HS-27A (cell line): Measurements from ENCODE around the gene ZBTB16.

Experiments
- DNase-seq: peaks from one replicate; pipeline ENCODE4 v3.0.0-alpha.2; 2012; ENCODE audit warnings: low read depth, missing footprints

The ZBTB16 gene

DNA sequence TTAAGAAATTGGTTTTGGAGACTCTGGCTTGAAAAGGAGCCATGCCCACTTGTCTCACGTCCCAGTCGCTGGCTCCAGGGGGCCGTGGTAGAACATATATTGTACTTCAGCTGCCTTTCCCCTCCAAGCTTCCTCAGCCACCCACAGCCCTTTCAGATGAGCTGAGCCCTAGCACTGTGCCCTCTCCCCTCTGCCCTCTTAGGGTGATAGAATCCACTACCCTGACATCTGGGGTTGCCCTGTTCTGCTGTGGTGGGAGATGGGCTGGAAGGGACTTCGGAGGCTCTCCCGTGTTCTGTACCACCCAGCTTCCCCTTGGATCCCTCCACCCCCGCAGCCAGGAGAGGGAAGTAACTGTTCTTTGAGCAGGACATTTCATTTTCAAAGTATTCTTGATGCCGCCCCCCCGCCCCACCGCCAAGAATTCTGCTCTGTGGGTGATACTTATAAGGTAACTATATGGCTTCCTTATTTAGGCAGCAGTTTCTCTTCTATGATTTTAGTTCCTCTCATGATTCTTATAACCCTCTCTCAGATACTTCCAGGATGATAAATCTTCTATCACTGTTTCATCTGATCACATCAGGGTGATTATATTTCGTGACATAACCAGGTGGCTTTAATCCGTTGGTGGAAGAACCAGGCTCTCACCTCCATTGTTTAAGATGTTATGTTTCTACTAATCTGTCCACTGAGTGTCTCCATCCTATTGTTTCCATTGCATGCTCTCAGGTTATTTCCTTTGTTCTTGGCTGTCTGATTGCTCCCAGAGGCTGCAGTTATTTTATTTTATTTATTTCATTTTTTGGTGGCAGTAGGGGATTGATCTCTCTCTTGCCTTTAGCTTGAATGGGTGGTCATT is 24.1 kb downstream of the ZBTB16 start:
- DNase-seq = no peak

DNA sequence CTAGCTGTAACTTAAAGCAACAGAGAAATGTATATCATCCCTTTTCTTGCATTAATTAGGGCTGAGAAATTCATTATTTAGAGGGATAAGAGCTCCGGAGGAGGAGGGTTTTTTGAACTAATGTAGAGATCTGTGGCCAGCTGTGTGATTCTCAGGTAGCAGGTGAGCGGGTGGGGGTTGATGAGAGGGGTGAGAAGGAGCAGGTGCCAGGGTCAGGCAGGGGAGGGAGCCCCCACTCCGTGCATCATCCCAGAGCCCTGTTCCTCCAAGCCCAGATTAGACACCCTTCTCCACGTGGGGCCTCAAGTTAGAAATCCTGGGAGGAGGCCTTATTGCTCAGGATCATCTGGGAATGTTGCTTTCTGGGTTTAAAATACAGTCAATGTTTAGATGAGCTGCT is 24.9 kb downstream of the ZBTB16 start:
- DNase-seq = no peak

DNA sequence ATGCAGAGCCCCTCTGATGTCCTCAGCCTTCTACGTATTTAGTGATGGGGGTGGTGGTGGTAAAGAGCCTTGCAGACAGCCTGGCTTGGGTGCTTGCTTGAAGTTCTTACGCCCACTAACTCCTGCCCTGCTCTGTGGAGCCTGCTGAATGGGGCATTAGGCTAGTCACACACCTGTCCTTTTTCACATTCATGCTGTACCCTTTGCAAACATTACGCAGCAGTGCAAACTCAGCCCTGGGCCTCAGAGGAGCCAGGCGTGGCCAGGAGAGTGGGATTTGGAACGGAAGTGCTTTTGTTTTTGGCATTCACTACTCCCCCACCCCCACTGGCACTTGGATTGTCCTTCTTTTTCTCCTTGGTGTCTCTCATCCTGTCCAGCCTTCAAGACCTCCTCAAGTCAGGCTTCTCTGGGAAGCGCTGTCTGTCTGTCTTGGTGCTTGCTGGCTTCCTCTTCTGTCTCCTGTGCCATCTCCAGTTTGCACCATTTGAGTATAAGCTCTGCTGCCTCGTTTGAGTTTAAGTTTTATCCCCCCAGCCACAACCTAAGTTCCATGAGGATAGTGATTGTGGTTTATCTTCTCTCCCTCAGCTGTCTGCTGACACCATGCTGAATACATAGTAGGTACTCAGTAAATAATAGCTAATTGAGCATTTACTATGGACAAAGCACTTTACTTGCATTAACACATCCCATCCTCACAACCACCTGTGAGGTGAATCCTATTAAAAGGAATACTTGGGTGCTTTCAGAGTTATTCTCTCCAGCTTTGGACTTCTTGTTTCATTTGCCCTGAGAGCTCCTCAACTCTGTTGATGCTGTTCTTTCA is 26.7 kb downstream of the ZBTB16 start:
- DNase-seq = no peak

DNA sequence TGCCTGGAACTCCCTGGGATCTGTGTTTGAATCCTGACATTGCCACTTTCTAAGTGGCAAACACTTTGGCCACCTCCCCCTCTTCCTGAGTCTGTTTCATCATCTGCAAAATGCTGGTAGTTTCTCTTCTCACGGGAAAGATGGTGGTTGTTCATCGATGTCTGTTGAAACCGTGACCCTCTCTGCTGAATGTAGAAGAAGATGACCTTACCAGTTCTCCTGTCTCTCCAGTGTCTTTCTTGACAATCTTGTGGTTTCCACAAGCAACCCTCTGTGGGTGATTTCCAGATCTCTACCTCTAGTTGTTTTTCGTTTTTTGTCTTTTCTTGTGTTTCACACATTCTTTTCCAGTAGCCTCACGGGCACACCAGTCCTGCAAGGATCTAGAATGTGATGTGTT is 27.5 kb downstream of the ZBTB16 start:
- DNase-seq = no peak

DNA sequence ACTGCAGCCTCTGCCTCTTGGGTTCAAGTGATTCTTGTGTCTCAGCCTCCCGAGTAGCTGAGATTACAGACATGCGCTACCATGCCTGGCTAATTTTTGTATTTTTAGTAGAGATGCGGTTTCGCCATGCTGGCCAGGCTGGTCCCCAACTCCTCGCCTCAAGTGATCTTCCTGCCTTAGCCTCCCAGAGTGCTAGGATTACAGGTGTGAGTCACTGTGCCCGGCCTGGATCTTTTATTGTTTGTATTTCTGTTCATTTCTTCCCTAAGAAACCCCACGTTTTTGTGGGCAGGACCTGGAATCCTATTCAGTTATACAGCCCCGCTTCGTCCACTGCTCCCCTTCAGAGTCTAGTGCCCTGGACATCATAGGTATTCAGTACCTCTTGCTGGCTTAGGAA is 28.7 kb downstream of the ZBTB16 start:
- no peak for DNase-seq

DNA sequence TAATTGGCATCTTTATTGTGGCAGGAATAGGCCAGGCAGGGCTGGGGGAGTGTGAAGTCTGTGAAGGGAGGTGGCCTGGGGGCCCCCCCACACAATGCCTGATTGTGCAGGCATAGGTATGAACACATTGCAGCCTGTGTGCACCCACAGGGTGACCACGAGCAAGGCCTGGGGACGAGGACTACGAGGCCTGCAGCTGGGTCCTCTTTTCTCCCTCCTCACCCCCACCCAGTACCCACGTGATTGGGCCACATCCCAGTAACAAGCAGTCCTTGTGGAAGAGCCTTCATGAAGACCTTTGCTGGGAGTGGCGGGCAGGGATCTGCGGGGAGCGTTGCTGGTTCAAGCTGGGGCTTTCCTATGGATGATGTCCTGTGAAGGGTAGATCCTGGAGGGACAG is 29.3 kb downstream of the ZBTB16 start:
- no peak for DNase-seq

DNA sequence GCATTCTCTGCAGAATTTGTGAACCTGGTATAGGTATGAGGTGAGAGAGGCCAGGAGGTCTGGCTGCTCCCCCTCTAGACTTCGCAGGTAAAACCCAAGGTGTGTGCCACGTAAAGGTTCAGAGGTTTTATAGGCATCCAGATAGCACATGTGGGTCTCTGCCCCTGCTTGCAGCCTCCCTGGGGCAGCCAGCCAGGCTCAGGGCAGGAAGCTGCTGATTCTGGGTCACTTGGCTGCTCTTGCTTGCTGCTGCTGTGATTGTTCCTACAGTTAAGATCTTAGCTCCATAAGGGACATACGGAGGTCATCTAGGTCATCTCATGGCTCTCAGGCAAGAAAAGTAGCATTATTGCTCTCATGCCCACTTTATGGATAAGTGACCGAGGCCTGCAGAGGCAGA is 30.2 kb downstream of the ZBTB16 start:
- no peak for DNase-seq

DNA sequence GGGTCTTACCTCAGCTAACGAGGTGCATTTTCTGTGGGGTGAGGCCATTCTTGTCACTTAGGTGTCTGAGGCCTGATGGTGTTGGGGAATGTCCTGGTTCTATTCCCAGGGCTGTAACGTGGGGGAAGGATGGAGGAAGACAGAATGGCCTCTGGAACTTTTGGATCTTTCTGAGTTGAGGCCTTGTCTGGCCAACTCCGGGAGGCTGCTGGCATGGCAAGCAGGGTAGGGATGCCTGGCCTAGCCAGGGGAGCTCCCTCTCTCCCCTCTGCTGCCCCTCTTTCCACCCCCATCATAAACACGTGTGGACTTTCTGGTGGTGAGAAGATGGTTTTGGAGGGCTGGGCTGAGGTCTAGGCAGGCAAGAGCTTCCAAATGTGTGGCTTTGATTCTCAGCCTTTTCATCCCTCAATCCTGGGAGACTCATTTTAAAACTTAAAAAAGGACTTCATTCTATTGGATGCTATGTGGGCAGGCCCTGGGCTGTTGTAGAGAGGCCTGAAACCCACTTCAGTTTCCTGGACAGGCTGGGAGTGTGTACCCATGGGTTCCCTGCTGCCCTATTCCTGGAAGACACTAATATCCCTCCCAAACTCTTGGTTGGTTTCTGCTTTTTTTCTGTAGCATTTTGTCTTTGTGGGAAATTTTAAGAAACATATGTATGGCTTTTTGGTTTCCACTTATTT is 30.9 kb downstream of the ZBTB16 start:
- DNase-seq = no peak

DNA sequence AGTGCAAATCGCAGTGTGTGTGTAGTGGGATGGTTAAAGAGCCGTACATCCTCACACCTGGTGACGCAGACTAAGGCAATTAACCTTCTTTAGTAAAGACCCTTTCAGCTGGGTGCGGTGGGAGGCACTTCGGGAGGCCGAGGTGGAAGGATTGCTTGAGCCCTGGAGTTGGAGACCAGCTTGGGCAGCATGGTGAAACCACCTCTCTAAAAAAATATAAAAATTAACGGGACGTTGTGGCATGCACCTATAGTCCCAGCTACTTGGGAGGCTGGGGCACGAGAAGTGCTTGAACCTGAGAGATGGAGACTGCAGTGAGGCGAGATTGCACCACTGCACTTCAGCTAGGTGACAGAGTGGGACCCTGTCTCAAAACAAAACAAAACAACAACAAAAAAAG is 31.5 kb downstream of the ZBTB16 start:
- DNase-seq = no peak

DNA sequence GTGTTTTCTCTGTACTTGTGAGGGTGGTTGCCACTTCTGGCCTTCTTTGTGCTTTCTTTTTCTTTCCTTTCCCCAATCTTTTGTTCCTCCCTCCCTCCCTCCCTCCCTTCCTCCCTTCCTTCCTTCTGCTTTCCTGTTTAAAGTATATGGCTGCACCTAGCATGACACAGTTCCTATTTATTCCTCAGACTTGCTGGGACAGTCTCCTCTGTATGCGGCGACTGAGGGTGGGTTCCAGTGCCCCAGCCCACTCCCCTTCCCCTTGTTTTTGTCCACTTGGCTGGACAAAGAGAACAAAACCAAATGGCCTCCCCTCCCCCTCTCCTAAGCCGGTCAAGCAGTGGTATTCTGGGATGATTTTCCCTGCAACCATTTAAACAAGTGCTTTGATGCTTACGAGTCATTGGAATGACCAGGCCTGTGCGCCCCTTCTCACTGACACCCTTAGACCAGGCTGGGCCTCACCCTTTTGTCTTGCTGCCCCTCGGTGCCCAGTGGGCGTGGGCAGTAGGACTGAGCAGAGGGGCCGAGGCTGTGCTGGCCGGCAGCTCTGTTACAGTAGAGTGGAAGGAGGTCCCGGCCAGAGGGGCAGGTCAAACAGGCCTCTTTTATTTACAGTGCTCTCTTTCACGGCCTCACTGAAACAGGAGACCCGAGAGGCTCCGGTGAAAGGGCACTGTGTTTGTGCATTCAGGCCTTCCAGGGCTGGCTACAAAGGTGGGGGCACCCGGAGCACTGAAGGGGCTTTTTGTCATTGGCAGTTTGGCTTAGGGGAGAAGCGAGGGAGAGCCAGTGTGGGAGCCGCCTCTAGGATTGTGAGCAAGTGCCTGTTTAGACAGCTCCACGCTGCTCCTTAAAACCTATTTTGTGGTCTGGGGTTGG is 32.2 kb downstream of the ZBTB16 start:
- DNase-seq = no peak

DNA sequence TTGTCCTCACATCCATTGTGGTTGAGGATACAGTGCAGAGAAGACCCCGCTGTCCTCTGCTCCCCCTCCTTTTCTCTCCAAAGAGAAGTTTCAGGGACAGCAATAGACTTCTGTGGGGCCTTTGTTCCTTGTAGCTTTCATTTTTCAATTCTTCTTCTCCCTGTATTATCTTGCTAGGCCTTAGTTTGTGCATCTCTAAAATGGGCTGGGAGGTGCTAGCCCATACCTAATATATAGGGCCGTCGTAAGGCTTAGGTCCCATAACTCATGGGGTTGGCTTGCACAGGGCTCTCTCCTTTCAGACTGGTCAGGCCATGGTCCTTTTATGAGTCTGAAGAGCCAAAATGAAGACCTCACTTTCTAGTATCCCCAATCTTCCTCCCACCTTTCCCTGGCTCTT is 33.0 kb downstream of the ZBTB16 start:
- DNase-seq = no peak

DNA sequence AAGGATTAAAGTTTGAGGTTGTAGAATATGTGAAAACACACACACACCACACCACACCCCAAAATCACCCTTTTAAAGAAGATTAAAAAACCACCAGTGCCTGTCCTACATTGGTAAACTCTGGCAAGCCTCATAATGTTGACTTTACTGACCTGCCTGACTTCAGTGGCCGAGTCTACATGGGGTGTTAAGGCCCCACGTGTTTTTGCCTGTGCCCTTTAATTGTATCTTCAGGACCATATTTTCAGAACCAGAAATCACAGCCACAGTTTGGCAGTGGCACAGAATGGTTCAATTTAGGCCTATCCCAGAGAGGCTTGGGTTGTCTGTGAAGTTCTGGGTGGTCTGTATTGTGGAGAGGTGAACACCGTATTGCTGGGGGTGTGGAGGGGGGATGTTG is 33.4 kb downstream of the ZBTB16 start:
- no peak for DNase-seq

DNA sequence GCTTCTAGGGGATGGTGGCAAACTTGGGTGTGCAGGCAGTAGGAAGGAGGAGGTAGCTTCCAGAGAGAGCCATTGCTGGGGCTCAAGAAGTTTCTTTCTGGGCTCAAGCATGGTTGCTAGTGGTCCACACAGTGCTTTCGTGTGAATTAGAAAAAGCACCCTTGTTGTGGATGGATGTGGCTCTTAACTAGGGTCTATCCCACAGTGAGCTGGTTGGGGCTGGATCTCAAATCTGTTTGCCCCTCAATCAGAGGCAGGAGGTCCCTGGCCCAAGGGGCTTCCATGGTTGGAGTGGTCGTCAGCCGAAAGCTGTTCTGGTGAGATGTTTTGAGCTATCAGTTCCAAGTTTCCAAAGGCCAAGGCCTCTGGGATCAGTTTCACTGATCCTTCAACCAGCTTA is 35.0 kb downstream of the ZBTB16 start:
- DNase-seq = no peak

DNA sequence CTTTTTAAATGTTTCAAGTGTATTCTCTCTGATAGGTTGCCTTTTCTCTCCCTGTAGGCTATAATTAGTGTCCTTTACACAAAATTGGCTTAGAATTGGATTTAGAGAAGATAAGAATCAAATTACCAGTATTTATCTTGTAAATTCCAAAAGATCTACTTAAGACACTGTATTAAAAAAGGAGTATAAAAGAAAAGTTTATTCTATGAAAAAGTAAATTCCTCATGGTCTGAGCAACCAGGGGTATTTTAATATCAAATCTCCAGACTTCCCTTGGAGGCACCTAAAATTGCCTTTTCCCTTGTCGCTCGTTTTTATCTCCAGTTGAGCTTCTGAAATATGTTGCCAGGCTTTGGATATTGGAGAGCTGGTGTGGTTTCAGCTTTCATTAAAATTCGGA is 36.4 kb downstream of the ZBTB16 start:
- no peak for DNase-seq

DNA sequence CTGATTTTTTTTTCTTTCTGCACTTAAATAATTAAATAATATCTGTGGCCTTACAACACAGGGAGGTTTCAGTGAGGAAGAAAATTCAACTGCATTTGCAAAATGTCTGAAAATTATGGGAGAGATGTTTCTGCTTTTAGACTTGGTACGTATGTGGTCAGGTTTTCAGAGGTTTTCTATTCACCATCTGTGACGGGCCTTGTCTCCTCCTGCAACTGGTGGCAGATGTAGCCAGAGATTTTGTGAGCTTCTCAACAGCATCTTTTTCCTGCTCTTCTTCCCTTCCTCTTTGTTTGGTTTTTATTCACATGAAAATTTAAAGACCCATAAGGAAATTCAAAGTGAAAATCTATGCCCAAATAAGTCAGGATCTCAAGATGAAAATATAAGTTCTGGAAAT is 38.3 kb downstream of the ZBTB16 start:
- no peak for DNase-seq

DNA sequence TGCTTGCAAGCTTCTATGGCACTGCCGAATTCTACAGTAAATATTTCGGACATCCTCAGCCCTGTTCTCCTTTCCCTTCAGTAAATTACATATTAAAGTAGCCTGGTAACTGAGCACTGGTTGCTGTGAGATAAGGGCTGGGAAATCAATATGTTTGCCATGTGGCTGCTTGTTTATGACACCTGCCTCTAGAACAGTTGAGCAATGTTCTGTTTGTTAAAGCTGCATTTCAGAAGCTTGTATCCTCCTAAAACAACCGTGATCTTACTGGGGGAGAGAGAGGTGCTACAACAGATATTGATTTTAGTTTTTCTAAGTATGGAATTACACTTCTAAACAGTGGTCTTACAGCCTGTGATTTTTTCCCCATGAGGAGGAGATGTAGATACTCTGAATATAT is 39.4 kb downstream of the ZBTB16 start:
- DNase-seq = no peak

DNA sequence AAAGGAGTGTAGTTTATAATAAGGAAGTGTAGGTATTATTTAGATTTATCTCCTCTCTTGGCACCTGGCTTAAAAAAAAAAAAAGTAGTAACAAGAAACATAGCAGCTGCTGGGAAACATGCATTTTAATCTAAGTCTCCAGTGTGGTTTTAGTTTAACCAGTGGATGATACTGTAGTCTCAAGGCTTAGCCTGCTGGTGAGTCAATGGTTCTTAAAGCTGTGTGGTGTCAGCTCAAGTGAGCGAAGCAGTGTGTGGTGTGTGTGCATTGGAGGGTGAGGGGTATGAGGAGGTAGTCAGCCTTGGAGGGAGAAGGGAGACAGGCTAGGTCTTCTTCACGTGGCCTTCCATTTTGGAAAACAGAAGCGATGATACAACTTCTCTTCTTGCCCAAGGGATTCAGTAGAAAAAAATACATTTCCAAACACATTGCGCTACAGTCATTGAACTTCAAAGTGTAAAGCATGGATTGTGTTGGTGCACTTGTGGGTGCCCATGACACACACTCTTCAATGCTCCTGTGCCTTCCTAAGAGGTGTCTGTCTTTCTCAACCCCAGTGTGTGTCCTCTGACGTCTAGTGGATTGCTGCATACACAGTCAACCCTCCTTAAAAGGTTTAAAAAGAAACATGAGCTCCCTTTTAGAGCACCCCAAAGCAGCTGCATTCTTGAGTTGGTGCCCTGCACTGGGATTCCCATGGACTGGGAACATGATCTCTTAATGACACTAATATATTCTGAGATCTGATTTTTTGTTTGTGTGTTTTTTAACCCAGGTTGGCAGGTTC is 40.1 kb downstream of the ZBTB16 start:
- DNase-seq = no peak

DNA sequence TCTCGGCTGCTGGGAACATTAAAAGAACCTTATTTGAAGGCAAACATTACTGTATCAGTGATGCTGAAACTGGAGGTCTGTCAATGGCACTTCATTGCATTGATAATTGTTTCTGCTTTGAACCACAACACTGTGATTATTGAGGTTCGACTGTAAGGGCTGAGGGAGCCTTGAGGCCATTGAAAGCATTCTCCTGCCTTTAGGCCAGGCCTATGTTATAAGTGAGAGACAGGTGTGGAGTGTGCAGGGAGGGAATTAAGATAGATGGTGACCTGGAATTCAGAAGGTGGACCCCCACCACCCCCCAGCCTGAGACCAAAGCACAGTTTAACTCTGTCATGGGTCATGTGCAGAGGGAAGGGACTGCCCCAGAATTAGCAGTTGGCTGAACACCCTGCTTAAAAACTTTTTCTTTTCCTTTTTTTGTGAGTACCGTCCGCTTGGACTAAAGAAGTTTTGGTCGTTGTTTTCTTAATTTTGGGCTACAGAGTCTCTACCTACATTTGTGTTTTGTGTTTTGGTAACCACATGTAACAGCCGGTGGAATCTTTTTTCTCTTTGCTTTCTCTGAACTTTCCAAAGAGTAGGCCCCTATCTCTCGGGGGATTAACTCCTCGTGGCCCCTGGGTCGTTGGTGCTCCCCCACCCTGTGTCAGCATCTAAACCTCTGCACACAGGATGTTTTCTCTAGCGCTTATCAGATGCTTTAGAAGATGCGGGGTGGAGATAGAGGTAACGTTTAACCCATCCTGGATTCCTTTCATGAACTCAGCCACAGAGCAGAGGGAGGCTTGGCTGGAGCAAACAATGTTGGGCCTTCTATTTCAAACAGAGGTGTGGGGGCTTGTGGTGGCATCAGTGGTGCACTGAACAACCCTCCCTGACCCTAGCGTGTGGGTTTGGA is 43.7 kb downstream of the ZBTB16 start:
- DNase-seq = no peak

DNA sequence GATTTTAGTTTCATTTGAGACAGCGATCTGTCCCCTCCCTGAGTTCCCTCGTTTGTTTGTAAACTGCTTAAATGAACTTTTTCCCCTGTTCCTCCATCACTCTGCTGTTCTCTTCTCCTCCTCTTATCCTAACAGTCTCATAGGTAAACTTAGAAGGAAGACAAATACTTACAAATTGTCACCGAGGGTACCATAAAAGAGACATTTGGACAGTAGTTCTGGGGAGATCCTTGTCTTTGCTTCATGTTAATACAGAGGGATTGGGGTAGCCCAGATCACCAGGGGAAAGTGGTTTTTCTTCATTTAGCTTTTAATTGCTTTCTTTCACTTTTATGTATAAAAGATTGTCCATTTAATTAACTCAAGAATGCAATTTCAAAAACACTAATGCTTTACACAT is 46.1 kb downstream of the ZBTB16 start:
- no peak for DNase-seq

DNA sequence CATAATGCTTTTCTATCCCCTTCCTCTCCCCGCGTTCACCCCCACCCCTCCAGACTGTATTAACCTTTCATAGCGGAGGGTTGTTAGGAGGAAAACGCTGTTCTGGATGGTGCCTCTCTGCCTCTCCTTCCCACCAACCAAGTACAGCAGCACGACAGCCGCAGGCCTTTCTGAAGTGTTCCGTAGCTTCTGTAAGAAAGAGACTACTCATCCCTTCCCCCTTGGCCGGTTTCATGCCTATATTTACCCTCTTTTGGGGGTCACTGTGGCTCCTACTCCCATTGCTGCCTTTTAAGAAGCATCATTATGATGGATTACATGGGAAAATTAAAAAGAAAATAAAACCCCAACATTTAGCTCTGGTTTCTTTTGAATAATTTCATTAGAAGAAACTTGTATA is 46.5 kb downstream of the ZBTB16 start:
- DNase-seq = no peak
